ENCODE results near the gene GMDS.
"Not testable (repeated sequence)": the region's sequence is repeated elsewhere in the genome, so short reads cannot be mapped to it uniquely, and the experiment has no call there.

The GMDS gene

DNA sequence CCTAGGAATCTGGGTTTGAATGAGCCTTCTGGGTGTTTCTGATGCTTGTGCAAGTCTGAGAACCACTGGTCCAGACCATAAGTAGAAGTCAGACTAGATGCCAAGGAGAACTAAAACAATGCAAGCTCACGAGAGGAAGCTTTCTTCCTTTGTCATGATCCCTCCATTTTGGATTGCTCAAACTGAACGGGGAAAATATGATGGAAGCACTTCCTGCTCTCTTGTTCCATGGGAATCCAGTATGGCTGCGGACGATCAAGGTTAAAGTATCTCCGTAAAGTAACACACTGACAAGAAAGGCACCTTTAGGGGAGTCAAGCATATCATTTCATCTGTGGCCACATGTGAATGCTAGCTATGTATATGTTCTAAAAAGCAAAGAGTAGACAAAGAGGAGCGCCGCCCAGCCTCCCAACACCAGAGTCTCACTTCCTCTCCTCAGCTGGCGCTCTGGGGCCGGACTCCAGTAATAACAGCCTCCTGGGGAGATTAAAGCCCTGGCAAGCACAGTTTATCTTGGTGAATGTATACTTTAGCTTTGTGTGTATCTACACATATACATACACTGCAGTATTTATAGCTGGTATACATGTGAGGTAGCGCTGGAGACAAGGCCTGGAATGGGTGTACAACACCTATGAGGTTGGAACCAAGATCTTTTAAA is 547.6 kb downstream of the GMDS start:
- CTCF ChIA-PET, result no interaction called here
- no peak for DNase-seq (ENCODE audit: low spot score)
- POLR2A ChIA-PET (ENCODE audit: low non-redundant PET), result no interaction called here
- H3K27ac ChIP-seq, result no peak overlapping the region
- TF ChIP-seq, protein P1, sequence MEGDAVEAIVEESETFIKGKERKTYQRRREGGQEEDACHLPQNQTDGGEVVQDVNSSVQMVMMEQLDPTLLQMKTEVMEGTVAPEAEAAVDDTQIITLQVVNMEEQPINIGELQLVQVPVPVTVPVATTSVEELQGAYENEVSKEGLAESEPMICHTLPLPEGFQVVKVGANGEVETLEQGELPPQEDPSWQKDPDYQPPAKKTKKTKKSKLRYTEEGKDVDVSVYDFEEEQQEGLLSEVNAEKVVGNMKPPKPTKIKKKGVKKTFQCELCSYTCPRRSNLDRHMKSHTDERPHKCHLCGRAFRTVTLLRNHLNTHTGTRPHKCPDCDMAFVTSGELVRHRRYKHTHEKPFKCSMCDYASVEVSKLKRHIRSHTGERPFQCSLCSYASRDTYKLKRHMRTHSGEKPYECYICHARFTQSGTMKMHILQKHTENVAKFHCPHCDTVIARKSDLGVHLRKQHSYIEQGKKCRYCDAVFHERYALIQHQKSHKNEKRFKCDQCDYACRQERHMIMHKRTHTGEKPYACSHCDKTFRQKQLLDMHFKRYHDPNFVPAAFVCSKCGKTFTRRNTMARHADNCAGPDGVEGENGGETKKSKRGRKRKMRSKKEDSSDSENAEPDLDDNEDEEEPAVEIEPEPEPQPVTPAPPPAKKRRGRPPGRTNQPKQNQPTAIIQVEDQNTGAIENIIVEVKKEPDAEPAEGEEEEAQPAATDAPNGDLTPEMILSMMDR (conservative IDR thresholded peaks at IDR 0.05; ENCODE audit: low read depth), result no peak

DNA sequence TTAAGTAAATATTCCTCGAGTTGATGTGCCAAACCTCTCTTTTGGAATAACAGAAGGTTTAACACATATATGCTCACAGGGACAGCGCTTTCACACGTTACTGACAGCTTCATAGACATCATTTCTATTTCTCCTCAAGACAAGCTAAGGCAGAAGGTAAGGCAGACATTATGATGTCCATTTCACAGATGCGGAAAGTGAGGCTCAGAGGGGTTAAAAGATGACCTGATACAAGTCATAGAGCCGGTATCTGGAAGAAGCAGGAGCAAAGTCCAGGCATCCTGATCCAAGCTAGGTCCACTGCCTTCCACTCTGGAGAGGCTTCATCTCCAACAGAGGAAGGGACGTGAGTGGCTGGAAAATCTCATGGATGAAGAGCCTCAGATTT is 548.9 kb downstream of the GMDS start:
- TF ChIP-seq, protein P1 (conservative IDR thresholded peaks at IDR 0.05; ENCODE audit: low read depth), result no peak
- DNase-seq (ENCODE audit: low spot score), result no peak
- CTCF ChIA-PET, result no interaction called here
- POLR2A ChIA-PET (ENCODE audit: low non-redundant PET), result no interaction called here
- no peak overlapping the region for H3K27ac ChIP-seq

DNA sequence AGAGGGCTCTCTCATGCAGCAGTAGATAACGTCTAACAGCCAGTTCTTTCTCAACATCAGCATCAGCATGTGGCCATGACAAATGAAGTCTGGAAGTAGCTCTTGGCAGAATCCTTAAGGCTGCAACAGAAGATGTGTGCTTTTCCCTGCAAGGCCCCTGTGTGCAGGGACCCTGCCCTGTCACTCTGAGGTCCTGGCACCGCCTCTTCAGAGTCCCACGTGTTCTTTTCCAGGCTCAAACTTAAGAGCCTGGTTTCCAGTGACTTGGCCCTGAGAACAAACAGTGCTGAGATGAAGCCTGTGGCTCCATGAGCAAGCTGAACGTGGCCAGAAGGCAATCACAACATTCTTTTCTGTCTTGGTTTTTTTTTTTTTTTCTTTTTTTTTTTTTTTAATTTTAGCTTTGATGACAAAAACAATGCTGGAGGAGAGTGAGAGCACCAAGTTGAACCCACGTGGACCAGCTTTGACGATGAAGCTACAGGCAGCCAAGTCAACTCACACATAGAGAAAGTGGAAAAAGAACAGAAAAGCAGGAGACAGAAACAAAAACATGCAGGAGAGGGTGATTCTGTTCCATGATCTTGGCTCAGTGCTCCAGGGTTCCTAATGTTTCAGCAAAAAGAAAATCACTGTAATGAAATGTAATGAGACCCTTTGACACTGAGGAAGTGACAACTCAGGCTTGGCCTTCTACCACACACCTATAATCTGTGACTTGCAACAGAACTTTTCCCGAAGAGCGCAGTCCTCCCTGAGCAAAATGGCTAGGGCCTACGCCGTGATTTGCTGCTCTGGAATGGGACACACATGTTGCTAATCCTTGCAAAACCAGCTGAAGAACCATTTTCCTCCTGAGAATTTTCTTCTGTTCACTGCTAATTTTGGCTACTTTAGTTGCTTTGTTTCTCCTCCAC is 549.6 kb downstream of the GMDS start:
- CTCF ChIA-PET, result no interaction called here

DNA sequence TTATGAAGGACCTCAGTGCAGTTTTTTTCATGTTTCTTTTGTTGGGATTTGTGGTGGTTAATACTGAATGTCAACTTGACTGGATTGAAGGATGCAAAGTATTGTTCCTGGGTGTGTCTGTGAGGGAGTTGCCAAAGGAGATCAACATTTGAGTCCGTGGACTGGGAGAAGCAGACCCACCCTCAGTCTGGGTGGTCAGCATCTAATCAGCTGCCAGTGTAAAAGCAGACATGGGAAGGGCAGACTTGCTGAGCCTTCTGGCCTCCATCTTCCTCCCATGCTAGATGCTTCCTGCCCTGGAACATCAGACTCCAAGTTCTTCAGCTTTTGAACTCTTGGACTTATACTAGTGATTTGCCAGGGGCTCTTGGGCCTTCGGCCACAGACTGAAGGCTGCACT is 553.6 kb downstream of the GMDS start:
- DNase-seq (ENCODE audit: low spot score); H3K27ac ChIP-seq; CTCF ChIA-PET; POLR2A ChIA-PET (ENCODE audit: low non-redundant PET): not testable (repeated sequence)

More for the DNA sequence above, 549.6 kb downstream of the GMDS start:
- no peak for DNase-seq (ENCODE audit: low spot score)
- no peak overlapping the region for H3K27ac ChIP-seq
- TF ChIP-seq, protein P1 (conservative IDR thresholded peaks at IDR 0.05; ENCODE audit: low read depth), result no peak
- POLR2A ChIA-PET (ENCODE audit: low non-redundant PET), result no interaction called here

DNA sequence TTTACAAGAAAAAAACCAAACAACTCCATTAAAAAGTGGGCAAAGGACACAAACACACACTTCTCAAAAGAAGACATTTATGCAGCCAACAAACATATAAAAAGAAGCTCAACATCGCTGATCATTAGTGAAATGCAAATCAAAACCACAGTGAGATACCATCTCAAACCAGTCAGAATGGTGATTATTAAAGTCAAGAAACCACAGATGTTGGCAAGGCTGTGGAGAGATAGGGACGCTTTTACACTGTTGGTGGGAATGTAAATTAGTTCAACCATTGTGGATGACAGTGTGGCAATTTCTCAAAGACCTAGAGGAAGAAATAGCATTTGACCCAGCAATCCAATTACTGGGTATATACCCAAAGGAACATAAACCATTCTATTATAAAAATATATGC is 554.7 kb downstream of the GMDS start:
- H3K27ac ChIP-seq; POLR2A ChIA-PET (ENCODE audit: low non-redundant PET); DNase-seq (ENCODE audit: low spot score): not testable (repeated sequence)
- CTCF ChIA-PET, result interaction anchor here (0.6 to 0.8 kb wide), 2 partner anchors 43 to 65 kb away, joined by 3 to 5 read pairs; no protein-coding TSS in a partner anchor

DNA sequence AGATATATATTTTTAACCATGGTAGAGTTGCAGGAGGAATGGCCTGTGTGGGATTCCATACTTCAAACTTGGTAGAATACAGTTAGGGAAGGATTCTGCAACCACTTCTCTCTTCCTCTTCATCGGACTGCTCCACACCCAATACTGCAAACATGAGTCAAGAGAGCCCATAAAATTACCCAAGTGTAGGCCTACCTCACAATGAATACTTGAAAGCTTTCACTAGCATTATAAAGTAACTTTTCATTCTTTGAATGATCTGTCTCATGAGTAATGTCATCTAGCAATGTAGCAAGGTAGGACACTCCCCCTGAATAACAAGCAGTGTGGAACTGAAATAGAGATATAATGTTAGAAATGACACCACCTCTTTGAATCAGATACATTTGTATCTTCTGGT is 556.3 kb downstream of the GMDS start:
- TF ChIP-seq, protein P1 (conservative IDR thresholded peaks at IDR 0.05; ENCODE audit: low read depth), result no peak
- peak; percentile 49 for DNase-seq (ENCODE audit: low spot score)
- no peak overlapping the region for H3K27ac ChIP-seq
- ChIA-PET POLR2A (ENCODE audit: low non-redundant PET) (no interaction called here), CTCF (interaction anchor here (0.5 kb wide), 1 partner anchor 77 kb away, joined by 3 read pairs; no protein-coding TSS in a partner anchor)

DNA sequence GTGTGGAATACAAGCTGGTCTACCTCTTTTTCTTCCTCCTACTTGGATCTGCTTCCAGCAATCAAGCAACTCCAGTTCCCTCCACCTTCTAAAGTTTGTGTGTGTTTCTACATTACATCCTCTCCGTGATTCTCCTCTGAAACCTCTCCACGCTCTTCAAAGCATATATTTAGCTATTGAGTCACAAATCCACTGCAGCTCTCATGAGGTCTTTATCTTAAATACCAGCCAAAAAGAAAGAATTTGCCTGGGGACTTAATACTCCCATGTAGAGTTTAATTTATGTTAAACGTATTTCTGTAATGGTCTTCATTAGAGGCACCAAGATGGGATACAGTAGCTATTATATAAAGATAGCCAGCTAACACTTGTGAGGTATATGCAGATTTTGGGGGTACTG is 557.0 kb downstream of the GMDS start:
- no peak overlapping the region for H3K27ac ChIP-seq
- ChIA-PET POLR2A (ENCODE audit: low non-redundant PET) (no interaction called here), CTCF (interaction anchor here (0.6 kb wide), 1 partner anchor 391 kb away, joined by 4 read pairs; no protein-coding TSS in a partner anchor)
- no peak for DNase-seq (ENCODE audit: low spot score)
- TF ChIP-seq, protein P1 (conservative IDR thresholded peaks at IDR 0.05; ENCODE audit: low read depth), result no peak

All from RWPE1 (cell line).